H1 (cell line): Measurements from ENCODE around the gene KIZ. TPM values are rescaled to one million over a fixed set of nuclear protein-coding genes. Genes with fewer than 3 reads are reported as not detected.

Experiments used
- CTCF ChIA-PET: fragments of 300-600 bp; sonication (Branson Sonifier 250); formaldehyde crosslinking; loops from one replicate; lab custom pipeline; 2021; ENCODE audit not compliant: partially characterized antibody; lab: Charles Lee
- POLR2A ChIA-PET: fragments of 300-600 bp; sonication (Branson Sonifier 250); formaldehyde crosslinking; loops from one replicate; lab custom pipeline; 2021; ENCODE audit warnings: inconsistent platforms; ENCODE audit not compliant: partially characterized antibody; lab: Charles Lee
- DNase-seq, 2 experiments: peaks; one replicate each; pipeline versions ENCODE4 v3.0.0 to v3.0.0-alpha.2; 2010 to 2022; ENCODE audit warnings: low spot score in 2 of 2, low read depth in 1 of 2, mixed read lengths in 1 of 2
- FAIRE-seq: peaks from 2 replicates; lab custom pipeline; 2011; peaks lifted over from hg19 to GRCh38; lab: Jason Lieb, UNC
- H2AFZ ChIP-seq: 2 replicates; pipeline ENCODE4 v1.8.1; 2012; ENCODE audit warnings: low read length, inconsistent platforms
- H2AK5ac ChIP-seq: 2 replicates; pipeline ENCODE4 v1.6.1; 2013; ENCODE audit warnings: low read depth, low read length
- H2BK120ac ChIP-seq: replicated peaks from 2 replicates; pipeline ENCODE3; 2013; ENCODE audit warnings: low read depth, low read length, inconsistent platforms
- H2BK12ac ChIP-seq: 2 replicates; pipeline ENCODE4 v1.6.1; 2013; ENCODE audit warnings: low read depth, low read length
- H2BK15ac ChIP-seq: 2 replicates; pipeline ENCODE4 v1.6.1; 2013; ENCODE audit warnings: low read length
- H2BK20ac ChIP-seq: 2 replicates; pipeline ENCODE4 v1.6.1; 2013; ENCODE audit warnings: low read length
- H2BK5ac ChIP-seq: 2 replicates; pipeline ENCODE4 v1.6.1; 2013; ENCODE audit warnings: low read depth, low read length
- H3K14ac ChIP-seq: 2 replicates; pipeline ENCODE4 v1.6.1; 2013; ENCODE audit warnings: inconsistent platforms; ENCODE audit not compliant: insufficient read length
- H3K18ac ChIP-seq: 2 replicates; pipeline ENCODE4 v1.6.1; 2013; ENCODE audit warnings: low read length; ENCODE audit errors: extremely low read depth
- H3K23ac ChIP-seq: 2 replicates; pipeline ENCODE4 v1.6.1; 2013; ENCODE audit warnings: inconsistent platforms; ENCODE audit not compliant: insufficient read length
- H3K23me2 ChIP-seq: 2 replicates; pipeline ENCODE4 v1.6.1; 2013; ENCODE audit warnings: low read depth, low read length
- H3K27ac ChIP-seq: 2 replicates; pipeline ENCODE4 v1.6.1; 2011; ENCODE audit warnings: low read depth, low read length, inconsistent platforms
- H3K27me3 ChIP-seq, 4 experiments: replicated peaks in 1 of 4; 1 replicate in 1 of 4; 2 replicates in 3 of 4; pipeline versions ENCODE4 v1.6.1 to v1.8.1; 2011 to 2013; ENCODE audit warnings: low read length in 3 of 4, mild to moderate bottlenecking in 3 of 4, inconsistent platforms in 2 of 4, mixed read lengths in 2 of 4, moderate library complexity in 1 of 4; ENCODE audit not compliant: control insufficient read depth in 3 of 4, insufficient read depth in 3 of 4; ENCODE audit errors: extremely low read depth in 1 of 4
- H3K36me3 ChIP-seq, 4 experiments: 2 replicates each; pipeline versions ENCODE4 v1.6.1 to v1.8.1; 2011 to 2013; ENCODE audit warnings: mild to moderate bottlenecking in 4 of 4, low read length in 3 of 4, moderate library complexity in 2 of 4, control low read depth in 1 of 4, inconsistent platforms in 1 of 4; ENCODE audit not compliant: insufficient read depth in 4 of 4, control insufficient read depth in 2 of 4
- H3K4ac ChIP-seq: replicated peaks from 2 replicates; pipeline ENCODE3; 2013; ENCODE audit warnings: low read length, low read depth, mixed read lengths, inconsistent platforms; ENCODE audit not compliant: insufficient read length
- H3K4me1 ChIP-seq, 4 experiments: replicated peaks in 1 of 4; 1 replicate in 1 of 4; 2 replicates in 3 of 4; pipeline versions ENCODE4 v1.6.1 to v1.8.1; 2011 to 2013; ENCODE audit warnings: low read length in 3 of 4, inconsistent platforms in 2 of 4, mixed read lengths in 1 of 4; ENCODE audit not compliant: insufficient read depth in 4 of 4, control insufficient read depth in 3 of 4
- H3K4me2 ChIP-seq, 2 experiments: 2 replicates each; pipeline versions ENCODE4 v1.6.1 to v1.8.1; 2011 to 2013; ENCODE audit warnings: low read depth in 2 of 2, low read length in 2 of 2, control low read depth in 1 of 2, inconsistent platforms in 1 of 2, mild to moderate bottlenecking in 1 of 2; ENCODE audit not compliant: insufficient read depth in 1 of 2
- H3K4me3 ChIP-seq, 4 experiments: fragments of 200-600, 300-600 bp in 1 of 4; sonication (generic), shearing (Covaris generic), sonication (Bioruptor Twin) in 1 of 4; 2 replicates each; pipeline versions ENCODE4 v1.5.1 to v1.8.1; 2011 to 2016; ENCODE audit warnings: low read length in 4 of 4, low read depth in 3 of 4, control low read depth in 2 of 4, inconsistent platforms in 2 of 4, mild to moderate bottlenecking in 2 of 4, mixed read lengths in 1 of 4, moderate library complexity in 1 of 4; ENCODE audit not compliant: insufficient read depth in 2 of 4; ENCODE audit errors: extremely low read depth in 1 of 4
- H3K56ac ChIP-seq: replicated peaks from 2 replicates; pipeline ENCODE3; 2013; ENCODE audit warnings: low read depth, mild to moderate bottlenecking, mixed read lengths, low read length, inconsistent platforms; ENCODE audit not compliant: insufficient read length
- H3K79me1 ChIP-seq: 2 replicates; pipeline ENCODE4 v1.6.1; 2013; ENCODE audit warnings: low read depth, low read length, control low read depth
- H3K79me2 ChIP-seq, 2 experiments: 2 replicates each; pipeline versions ENCODE4 v1.6.1 to v1.8.1; 2012 to 2013; ENCODE audit warnings: low read length in 2 of 2, mild to moderate bottlenecking in 2 of 2, inconsistent platforms in 1 of 2; ENCODE audit not compliant: insufficient read depth in 2 of 2, control insufficient read depth in 1 of 2
- H3K9ac ChIP-seq, 4 experiments: replicated peaks in 1 of 4; 1 replicate in 1 of 4; 2 replicates in 3 of 4; pipeline versions ENCODE4 v1.6.1 to v1.8.1; 2011 to 2013; ENCODE audit warnings: low read depth in 3 of 4, low read length in 3 of 4, control low read depth in 2 of 4, mild to moderate bottlenecking in 2 of 4, moderate library complexity in 2 of 4, inconsistent platforms in 1 of 4; ENCODE audit errors: extremely low read depth in 1 of 4
- H3K9me3 ChIP-seq, 2 experiments: 2 replicates each; pipeline versions ENCODE4 v1.6.1 to v1.8.1; 2012 to 2013; ENCODE audit warnings: mild to moderate bottlenecking in 2 of 2, moderate library complexity in 2 of 2, control low read depth in 1 of 2, inconsistent platforms in 1 of 2, low read depth in 1 of 2, low read length in 1 of 2, mixed read lengths in 1 of 2; ENCODE audit not compliant: insufficient read depth in 2 of 2
- H4K20me1 ChIP-seq, 2 experiments: replicated peaks in 1 of 2; 2 replicates each; pipeline versions ENCODE3 to v1.8.1; 2011 to 2013; ENCODE audit warnings: inconsistent platforms in 2 of 2, low read length in 2 of 2, mild to moderate bottlenecking in 1 of 2; ENCODE audit not compliant: insufficient read depth in 2 of 2, control insufficient read depth in 1 of 2
- H4K5ac ChIP-seq: 2 replicates; pipeline ENCODE4 v1.6.1; 2013; ENCODE audit warnings: low read length, low read depth, mixed read lengths, inconsistent platforms; ENCODE audit not compliant: insufficient read length
- H4K8ac ChIP-seq: 2 replicates; pipeline ENCODE4 v1.8.0; 2013; ENCODE audit warnings: mild to moderate bottlenecking, moderate library complexity, low read length, inconsistent platforms; ENCODE audit not compliant: insufficient read depth; ENCODE audit errors: extremely low read depth
- H4K91ac ChIP-seq: replicated peaks from 2 replicates; pipeline ENCODE3; 2013; ENCODE audit warnings: low read length, mixed read lengths, inconsistent platforms; ENCODE audit not compliant: insufficient read length
- CREB1 ChIP-seq: IDR thresholded peaks from 2 replicates; pipeline ENCODE4 v1.6.1; 2012; ENCODE audit warnings: inconsistent platforms
- WGBS, 2 experiments: shearing (Covaris generic) in 1 of 2; methylation state at CpG; one replicate each; pipeline versions ENCODE4 v1.1.6 to v1.1.7; 2013 to 2015; ENCODE audit warnings: low lambda C conversion rate in 2 of 2, mixed read lengths in 2 of 2, inconsistent platforms in 1 of 2, low coverage in 1 of 2, missing lambda C conversion rate in 1 of 2; ENCODE audit not compliant: insufficient replicate concordance in 2 of 2, insufficient coverage in 1 of 2, insufficient read length in 1 of 2; ENCODE audit errors: extremely low coverage in 1 of 2, missing lambda C conversion rate in 1 of 2; 5-methylcytosine and 5-hydroxymethylcytosine counted together
- polyA plus RNA-seq, 7 experiments: library from polyadenylated mRNA; depleted of rRNA in 3 of 7; stranded (reverse) in 5 of 7; unstranded in 2 of 7; fragments of >200 nt in 5 of 7; fragments of 200-250 nt in 2 of 7; gene quantifications; 1 replicate in 5 of 7; 2 replicates in 1 of 7; 4 replicates in 1 of 7; pipeline versions ENCODE4 v1.2.1 to v1.2.3, GENCODE V29; 2011 to 2013; ENCODE audit warnings: missing spikeins in 2 of 7, mixed read lengths in 2 of 7
- total RNA-seq: library from RNA; stranded (reverse); fragmentation: NEBNext Ultra II Directional; extraction: Animal tissue kit (Norgen Biotek cat#: 25700); gene quantifications from 2 replicates; pipeline ENCODE4 v1.2.1, GENCODE V29; 2021

Gene KIZ
- total and polyA plus RNA-seq, 2 of the 8 experiments (the other 6 are each of a cell fraction or from before 2014, with no cell fraction given), result 13.0 to 51.7 TPM

DNA sequence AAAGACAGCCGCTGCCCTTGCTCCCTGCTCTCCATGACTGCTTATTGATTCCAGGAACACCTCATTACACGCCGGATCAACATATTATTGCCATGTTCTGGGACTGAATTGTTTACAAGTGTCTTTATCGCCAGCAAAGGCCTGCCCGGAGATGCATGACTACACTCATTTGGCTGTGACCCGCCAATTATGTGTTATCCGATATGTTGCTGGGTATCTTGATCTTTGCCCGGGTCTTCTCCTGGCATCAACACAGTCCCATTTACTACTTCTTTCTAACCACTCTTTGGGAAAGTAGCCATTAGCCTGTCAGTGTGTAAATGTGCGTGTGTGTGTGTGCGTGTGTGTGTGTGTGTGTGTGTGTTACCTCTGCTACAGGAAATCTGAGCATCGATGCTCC is 35.2 kb upstream of the KIZ start:
- no peak overlapping the region for H4K5ac ChIP-seq
- H3K14ac ChIP-seq, result no peak overlapping the region
- no peaks in the 10 kb centered on the region for H3K27me3 ChIP-seq
- TF ChIP-seq CREB1, result no peak
- FAIRE-seq, result no peak
- no peaks in the 10 kb centered on the region for H3K36me3 ChIP-seq
- no peak overlapping the region for H3K9ac ChIP-seq
- peak overlapping the region; percentile 30 for H3K4ac ChIP-seq
- no peak overlapping the region for H2BK15ac ChIP-seq
- H4K8ac ChIP-seq, result no peak overlapping the region
- H3K18ac ChIP-seq, result peak overlapping the region; percentile 52; the same call in 1 of the 2 replicates
- H3K9me3 ChIP-seq, result no peaks in the 10 kb centered on the region
- H3K4me3 ChIP-seq, result peak overlapping the region in 1 of 4 experiments; percentile 28; a peak in 1 of 8 replicates
- CTCF ChIA-PET, result interaction anchor here (0.9 to 1.5 kb wide), 6 partner anchors 11 to 414 kb away, joined by 3 to 5 read pairs (median 4); no protein-coding TSS in a partner anchor
- peak overlapping the region; percentile 34 to 52 for H3K4me2 ChIP-seq
- no peaks in the 10 kb centered on the region for H3K23me2 ChIP-seq
- no peak overlapping the region; the same call in 1 of the 2 replicates for H2BK5ac ChIP-seq
- H2AK5ac ChIP-seq, result no peak overlapping the region
- H4K91ac ChIP-seq, result no peak overlapping the region
- no peaks in the 10 kb centered on the region for H3K79me1 ChIP-seq
- DNase-seq, result no peak
- peak overlapping the region; percentile 81; the same call in 1 of the 2 replicates for H2BK12ac ChIP-seq
- no peak overlapping the region for H2BK120ac ChIP-seq
- H2BK20ac ChIP-seq, result no peak overlapping the region; the same call in 1 of the 2 replicates
- no peaks in the 10 kb centered on the region for H3K79me2 ChIP-seq
- no peak overlapping the region for H3K56ac ChIP-seq
- POLR2A ChIA-PET, result interaction anchor here (2.5 kb wide), 1 partner anchor 10 kb away, joined by 13 read pairs; no protein-coding TSS in a partner anchor
- H2AFZ ChIP-seq, result no peak overlapping the region
- no peak overlapping the region for H3K23ac ChIP-seq
- no peaks in the 10 kb centered on the region for H4K20me1 ChIP-seq
- H3K4me1 ChIP-seq, result peaks cover 3 to 25% (median 17%) of the 10 kb centered on the region in 4 experiments; a peak in 6 of 7 replicates
- 89% methylated on average over 11 of the region's 11 CpGs; no CpG with 5 or more reads in 1 of the 2 experiments for WGBS, 2 experiments
- no peak overlapping the region for H3K27ac ChIP-seq
